Measurements from ENCODE around the gene LOC128125822.

The LOC128125822 gene

GRCh38 chr6:63573076-63573898 is 1.0 kb downstream of the LOC128125822 start (continued):
- TF ChIP-seq CREB1 (IDR thresholded peaks at IDR 0.05; ENCODE audit: low read depth) = no peak; the same call in 1 of the 2 replicates
- no peak for TF ChIP-seq NRF1 (conservative IDR thresholded peaks at IDR 0.05; ENCODE audit: low read depth, low read length)
- peak; percentile 71; the same call in 1 of the 2 replicates for TF ChIP-seq POLR2AphosphoS2 (IDR thresholded peaks at IDR 0.05; ENCODE audit: low read depth, low read length)
- TF ChIP-seq MXI1 (IDR thresholded peaks at IDR 0.05; ENCODE audit: low read depth, low read length) = peak; percentile 56
- no peak for TF ChIP-seq HSF1 (IDR thresholded peaks at IDR 0.05; ENCODE audit: low read depth, low read length)
- peak; percentile 22 for TF ChIP-seq E2F8 (IDR thresholded peaks at IDR 0.05; ENCODE audit: low read depth, partially characterized antibody)
- peak; percentile 3; the same call in 1 of the 2 replicates for TF ChIP-seq TCF12 (IDR thresholded peaks at IDR 0.05; ENCODE audit: low read depth, low read length)
- no peak for TF ChIP-seq E2F4 (IDR thresholded peaks at IDR 0.05; ENCODE audit: low read depth, low read length)
- TF ChIP-seq BHLHE40 (IDR thresholded peaks at IDR 0.05; ENCODE audit: borderline replicate concordance in 1 of 2, low read depth in 2 of 2, low read length in 1 of 2) = peak; percentile 73 to 94; a peak in 3 of 4 replicates
- no peak for TF ChIP-seq MTA3 (IDR thresholded peaks at IDR 0.05; ENCODE audit: borderline replicate concordance, low read length)
- no peak for TF ChIP-seq KDM1A (IDR thresholded peaks at IDR 0.05; ENCODE audit: borderline replicate concordance)
- no peak for TF ChIP-seq FOXK2 (IDR thresholded peaks at IDR 0.05)
- TF ChIP-seq CHD1 (IDR thresholded peaks at IDR 0.05; ENCODE audit: low read depth, low read length) = peak; percentile 93; the same call in 1 of the 2 replicates
- peak; percentile 42; the same call in 1 of the 2 replicates for TF ChIP-seq DPF2 (IDR thresholded peaks at IDR 0.05)
- no peak; the same call in 1 of the 2 replicates for TF ChIP-seq ASH2L (IDR thresholded peaks at IDR 0.05; ENCODE audit: borderline replicate concordance, low read depth)
- no peak for TF ChIP-seq CREM (IDR thresholded peaks at IDR 0.05; ENCODE audit: low read depth)
- peak; percentile 17; the same call in 1 of the 2 replicates for TF ChIP-seq RUNX3 (IDR thresholded peaks at IDR 0.05; ENCODE audit: low read length)
- no peak for TF ChIP-seq HDAC2 (IDR thresholded peaks at IDR 0.05)
- TF ChIP-seq PKNOX1 (IDR thresholded peaks at IDR 0.05) = no peak
- TF ChIP-seq CHD4 (IDR thresholded peaks at IDR 0.05) = no peak
- no peak for TF ChIP-seq ZBTB4 (CRISPR knock-in tag; IDR thresholded peaks at IDR 0.05)

Data from GM12878 (cell line).